D721Med (cell line): Measurements from ENCODE around the gene FAT2.

Experiments
- DNase-seq: peaks from one replicate; pipeline ENCODE4 v3.0.0; 2011; ENCODE audit warnings: low spot score; ENCODE audit not compliant: insufficient read length
- FAIRE-seq: peaks from 2 replicates; lab custom pipeline; 2011; peaks lifted over from hg19 to GRCh38; lab: Jason Lieb, UNC
- CTCF ChIP-seq: IDR thresholded peaks from 2 replicates; pipeline ENCODE4 v1.5.1; 2012; ENCODE audit warnings: mild to moderate bottlenecking, control low read depth; ENCODE audit not compliant: insufficient read depth; ENCODE audit errors: missing control alignments

The FAT2 gene

GRCh38 chr5:151565971-151566370, 25.2 kb downstream of the FAT2 start:
- TF ChIP-seq CTCF: no peak
- no peak for DNase-seq
- FAIRE-seq: no peak

- no peak for TF ChIP-seq CTCF
- FAIRE-seq (no peak), DNase-seq (no peak)
These were observed 29.0 kb downstream of the FAT2 start for GRCh38 chr5:151562019-151562707.

- DNase-seq (no peak), FAIRE-seq (no peak)
- TF ChIP-seq CTCF: no peak
These were observed 33.2 kb downstream of the FAT2 start for GRCh38 chr5:151557951-151558350.

GRCh38 chr5:151557466-151557865, 33.7 kb downstream of the FAT2 start:
- FAIRE-seq (no peak), DNase-seq (no peak)
- TF ChIP-seq CTCF: no peak

GRCh38 chr5:151556806-151557205, 34.3 kb downstream of the FAT2 start:
- FAIRE-seq (no peak), DNase-seq (no peak)
- no peak for TF ChIP-seq CTCF

GRCh38 chr5:151555760-151556576, 35.2 kb downstream of the FAT2 start:
- FAIRE-seq (no peak), DNase-seq (no peak)
- TF ChIP-seq CTCF: no peak

- DNase-seq (no peak), FAIRE-seq (no peak)
- TF ChIP-seq CTCF: no peak
These were observed 37.4 kb downstream of the FAT2 start for GRCh38 chr5:151553695-151554094.
